ENCODE results near the gene DUSP14.
A peak's percentile ranks its signal among the peaks of the same experiment; 100 is the strongest.
"Not testable (repeated sequence)": the region's sequence is repeated elsewhere in the genome, so short reads cannot be mapped to it uniquely, and the experiment has no call there.

DUSP14 gene

GRCh38 chr17:37489197-37490001 is at the start of gene DUSP14:
Gene DUSP14, plus strand, starts transcription at chr17:37489891. Its CDS starts 22,382 bp downstream, at chr17:37512273.
- DNase-seq (ENCODE audit: low read depth in 3 of 3): peak; percentile 55 to 70 (median 64)

GRCh38 chr17:37440424-37440823 is 49.3 kb upstream of the DUSP14 start:
- DNase-seq (ENCODE audit: low read depth in 3 of 3): no peak

DNA sequence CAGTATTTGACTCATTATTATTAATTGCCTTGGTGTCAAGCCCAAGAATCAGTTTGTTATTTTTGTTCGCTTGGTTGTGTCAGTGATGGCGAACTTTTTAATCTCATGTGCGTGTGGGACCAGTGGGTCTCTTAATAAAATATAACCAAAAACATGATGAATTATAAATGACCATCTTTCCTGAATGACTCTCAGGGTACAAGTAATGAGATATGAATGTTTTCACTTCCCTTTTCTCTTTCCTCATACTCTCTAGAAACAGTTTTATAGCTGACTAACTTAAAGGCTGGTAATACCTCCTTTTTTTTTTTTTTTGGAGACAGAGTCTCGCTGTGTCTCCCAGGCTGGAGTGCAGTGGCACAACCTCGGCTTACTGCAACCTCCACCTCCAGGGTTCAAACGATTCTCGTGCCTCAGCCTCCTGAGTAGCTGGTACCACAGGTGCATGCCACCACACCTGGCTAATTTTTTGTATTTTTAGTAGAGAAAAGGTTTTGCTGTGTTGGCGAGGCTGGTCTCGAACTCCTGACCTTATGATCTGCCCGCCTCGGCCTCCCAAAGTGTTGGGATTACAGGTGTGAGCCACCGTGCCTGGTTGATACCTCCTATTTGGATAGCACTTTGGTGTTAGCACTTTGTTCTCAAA is 48.2 kb upstream of the DUSP14 start:
- DNase-seq (ENCODE audit: low read depth in 3 of 3): not testable (repeated sequence)

GRCh38 chr17:37446027-37446426 is 43.7 kb upstream of the DUSP14 start:
- DNase-seq (ENCODE audit: low read depth in 3 of 3): no peak

DNA sequence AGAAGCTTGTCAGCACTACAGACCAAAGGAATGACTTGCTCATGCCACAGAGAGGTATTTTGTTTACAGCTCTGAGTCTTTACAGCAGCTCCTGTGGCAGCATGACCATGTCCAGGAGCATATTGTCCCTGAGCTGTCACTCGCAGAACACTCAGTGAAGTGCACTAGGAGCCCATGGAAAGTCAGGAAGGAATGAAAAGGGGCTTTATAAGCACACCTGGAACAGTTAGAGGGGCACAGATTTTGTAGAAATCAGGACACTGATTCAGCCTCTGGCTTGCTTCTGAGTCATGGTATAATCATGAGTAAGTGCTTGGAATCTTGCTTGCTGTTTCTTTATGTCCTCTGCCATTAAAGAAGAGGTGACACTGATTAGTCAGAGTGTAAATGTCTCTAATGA is 42.0 kb upstream of the DUSP14 start:
- DNase-seq (ENCODE audit: low read depth in 3 of 3): no peak

DNA sequence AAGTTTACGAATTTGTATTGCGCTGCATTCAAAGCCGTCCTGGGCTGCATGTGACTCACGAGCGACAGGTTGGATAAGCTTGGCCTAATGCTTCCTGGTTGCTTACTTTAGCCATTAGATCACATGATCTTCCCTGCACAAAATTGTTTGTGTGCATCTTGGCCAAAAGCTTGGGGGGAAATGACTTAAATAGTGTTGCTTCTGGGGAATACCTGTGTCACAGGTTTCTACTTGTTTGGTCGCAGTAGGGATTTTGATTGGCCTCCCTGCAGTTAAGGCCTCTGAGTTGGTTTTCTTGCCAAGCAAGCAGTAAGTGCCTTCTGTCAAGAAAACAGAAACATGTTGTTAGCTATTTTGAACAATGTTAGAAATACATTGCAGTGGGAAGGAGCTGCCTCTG is 39.6 kb upstream of the DUSP14 start:
- DNase-seq (ENCODE audit: low read depth in 3 of 3): no peak

- DNase-seq (ENCODE audit: low read depth in 3 of 3): not testable (repeated sequence)
Observed at GRCh38 chr17:37457801-37458200, 31.9 kb upstream of the DUSP14 start.

GRCh38 chr17:37458805-37459204 is 30.9 kb upstream of the DUSP14 start:
- no peak for DNase-seq (ENCODE audit: low read depth in 3 of 3)

GRCh38 chr17:37461668-37462067 is 28.0 kb upstream of the DUSP14 start:
- no peak for DNase-seq (ENCODE audit: low read depth in 3 of 3)

DNA sequence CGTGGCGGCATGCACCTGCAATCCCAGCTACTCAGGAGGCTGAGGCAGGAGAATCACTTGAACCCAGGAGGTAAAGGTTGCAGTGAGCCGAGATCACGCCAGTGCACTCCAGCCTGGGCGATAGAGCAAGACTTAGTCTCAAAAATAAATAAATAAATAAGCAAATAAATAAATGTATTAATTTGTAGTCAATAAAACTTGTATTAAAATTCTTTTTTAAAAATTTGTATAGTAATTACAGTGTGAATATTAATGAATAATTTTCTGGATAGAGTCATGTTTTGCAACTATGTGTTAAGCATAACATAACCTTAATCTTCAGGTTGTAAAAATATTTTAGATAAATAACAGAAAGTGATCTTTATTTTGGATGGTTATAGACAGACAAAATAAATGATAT is 27.2 kb upstream of the DUSP14 start:
- no peak for DNase-seq (ENCODE audit: low read depth in 3 of 3)

DNA sequence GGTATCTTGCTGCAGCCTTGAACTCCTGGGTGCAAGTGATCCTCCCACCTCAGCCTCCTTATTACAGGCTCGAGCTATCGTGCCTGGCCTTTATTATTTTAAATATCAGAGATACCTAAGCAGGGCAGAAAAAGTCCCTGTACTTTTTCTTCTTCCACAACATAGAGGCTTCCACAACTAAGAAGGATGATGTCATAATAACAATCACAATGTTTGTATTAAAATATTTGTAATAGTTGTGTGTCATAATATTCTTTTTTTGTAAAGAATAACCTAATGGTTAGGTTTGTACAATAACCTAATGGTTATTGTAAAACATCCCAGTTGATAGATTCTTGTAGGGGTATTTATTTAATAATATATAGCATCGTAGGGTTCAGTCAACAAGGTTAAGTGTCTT is 26.7 kb upstream of the DUSP14 start:
- DNase-seq (ENCODE audit: low read depth in 3 of 3): no peak

DNA sequence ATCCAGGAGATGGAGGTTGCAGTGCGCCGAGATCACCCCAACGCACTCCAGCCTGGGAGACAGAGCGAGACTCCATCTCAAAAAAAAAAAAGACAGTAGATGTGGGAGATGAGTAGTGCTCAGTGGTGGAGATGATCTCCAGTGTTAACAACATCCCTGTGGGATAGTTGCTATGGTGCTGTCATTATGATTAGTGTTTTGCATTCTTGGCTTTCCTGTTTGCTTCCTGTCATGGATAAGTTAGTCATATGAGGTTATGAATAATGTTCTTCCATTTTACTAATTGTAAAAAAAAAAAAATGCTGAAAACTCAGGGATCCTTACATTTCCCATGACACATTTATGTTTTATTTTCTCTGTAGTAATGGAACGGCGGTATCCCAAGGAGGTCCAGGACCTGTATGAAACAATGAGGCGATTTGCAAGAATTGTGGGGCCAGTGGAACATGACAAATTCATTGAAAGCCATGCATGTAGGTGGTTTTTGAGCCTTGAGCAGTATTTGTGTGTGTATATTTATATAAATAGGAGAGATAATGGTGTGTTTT is 24.5 kb upstream of the DUSP14 start:
- DNase-seq (ENCODE audit: low read depth in 3 of 3): no peak

- DNase-seq (ENCODE audit: low read depth in 3 of 3): no peak
Observed at GRCh38 chr17:37466471-37466870, 23.2 kb upstream of the DUSP14 start.

DNA sequence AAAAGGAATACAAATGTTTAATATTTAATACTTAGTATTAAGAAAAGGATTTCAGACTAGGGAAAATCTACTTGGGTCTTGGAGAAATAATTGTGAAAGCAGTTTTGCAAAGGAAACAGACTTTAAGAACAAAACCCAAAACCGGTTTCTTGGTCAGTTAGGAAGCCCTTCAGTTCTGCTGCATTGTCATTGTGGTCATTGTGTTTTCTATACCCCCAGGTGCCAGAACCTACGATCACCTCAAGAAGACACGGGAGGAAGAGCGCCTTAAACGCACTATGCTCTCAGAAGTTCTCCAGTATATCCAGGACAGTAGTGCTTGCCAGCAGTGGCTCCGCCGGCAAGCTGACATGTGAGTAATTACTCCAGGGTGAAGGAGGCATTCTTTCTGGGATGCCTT is 19.5 kb upstream of the DUSP14 start:
- DNase-seq (ENCODE audit: low read depth in 3 of 3): no peak

DNA sequence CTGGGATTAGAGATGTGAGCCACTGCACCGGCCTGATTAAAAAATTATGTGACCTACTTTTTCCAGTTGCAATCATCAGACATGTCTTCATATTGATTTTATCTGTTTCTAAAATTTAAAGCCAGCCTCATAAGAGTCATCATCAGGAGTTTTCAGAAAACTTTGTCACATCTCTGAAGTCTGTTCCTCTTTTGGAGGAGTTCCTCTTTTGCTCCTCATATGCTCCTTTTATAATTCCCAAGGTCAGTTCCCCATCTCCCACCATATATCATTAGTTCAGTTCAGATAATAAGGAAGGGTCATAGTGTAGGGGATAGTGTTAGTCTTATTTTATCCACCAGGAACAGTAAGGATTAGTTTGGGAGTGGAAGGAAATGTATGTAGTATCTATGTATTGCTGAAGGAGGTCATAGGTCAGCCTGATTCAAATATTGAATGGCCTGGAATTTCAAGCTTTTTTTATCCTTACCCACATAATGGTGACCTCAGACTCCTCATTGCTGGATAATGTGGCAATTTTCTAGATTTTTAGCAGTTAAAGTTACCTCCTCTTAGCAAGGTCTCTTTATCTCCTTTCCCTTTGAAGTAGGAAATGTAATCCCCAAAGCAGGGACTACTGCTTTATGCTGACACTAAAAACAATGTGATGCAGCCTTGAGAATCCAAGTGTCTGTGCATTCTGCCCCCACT is 13.8 kb upstream of the DUSP14 start:
- no peak for DNase-seq (ENCODE audit: low read depth in 3 of 3)

DNA sequence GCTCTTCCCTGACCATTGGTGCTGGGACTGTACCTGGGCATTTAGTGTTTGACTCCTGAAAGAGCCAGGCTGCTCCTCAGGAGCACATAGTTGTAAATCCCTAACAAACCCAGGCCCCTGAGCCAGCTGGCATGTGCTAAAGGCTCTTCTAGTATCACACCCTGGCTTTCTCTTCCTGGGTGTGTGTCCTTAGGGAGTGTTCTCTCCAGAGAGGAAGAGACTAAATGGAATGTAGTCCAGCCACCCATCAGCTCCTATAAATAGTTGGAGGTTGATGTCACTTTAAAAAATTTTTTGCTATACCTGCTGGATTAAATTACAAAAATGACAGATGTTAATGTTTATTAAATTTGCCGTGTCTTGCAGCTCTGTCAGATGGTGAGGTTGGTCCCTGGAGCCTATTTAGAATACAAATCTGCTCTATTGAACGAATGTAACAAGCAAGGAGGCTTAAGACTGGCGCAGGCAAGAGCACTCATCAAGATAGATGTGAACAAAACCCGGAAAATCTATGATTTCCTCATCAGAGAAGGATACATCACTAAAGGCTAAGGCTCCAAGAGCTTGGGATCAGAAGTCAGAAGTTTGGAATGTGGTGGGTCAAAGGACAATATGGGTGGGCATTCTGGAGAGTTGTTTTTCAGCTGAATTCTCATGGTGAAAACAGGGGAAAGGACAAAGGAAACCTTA is 13.1 kb upstream of the DUSP14 start:
- no peak for DNase-seq (ENCODE audit: low read depth in 3 of 3)

DNA sequence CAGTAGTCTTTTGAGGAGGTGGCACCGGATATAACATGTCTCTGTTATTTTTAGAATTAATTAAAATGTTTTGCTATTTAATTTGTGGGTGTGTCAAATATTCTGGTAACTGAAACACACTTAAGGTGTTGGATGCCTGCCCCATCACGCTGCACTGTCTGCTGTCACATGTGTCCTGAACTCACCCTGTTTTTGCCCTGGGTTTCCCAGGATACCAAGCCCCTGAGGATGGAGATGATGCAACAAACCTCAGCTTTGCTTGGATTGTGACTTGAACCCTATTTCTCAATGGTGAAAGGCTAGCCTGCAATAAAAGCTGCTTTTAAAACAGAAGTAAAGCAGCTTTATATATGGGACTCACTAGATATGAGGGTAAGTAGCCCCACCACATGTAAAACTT is 11.5 kb upstream of the DUSP14 start:
- DNase-seq (ENCODE audit: low read depth in 3 of 3): no peak

DNA sequence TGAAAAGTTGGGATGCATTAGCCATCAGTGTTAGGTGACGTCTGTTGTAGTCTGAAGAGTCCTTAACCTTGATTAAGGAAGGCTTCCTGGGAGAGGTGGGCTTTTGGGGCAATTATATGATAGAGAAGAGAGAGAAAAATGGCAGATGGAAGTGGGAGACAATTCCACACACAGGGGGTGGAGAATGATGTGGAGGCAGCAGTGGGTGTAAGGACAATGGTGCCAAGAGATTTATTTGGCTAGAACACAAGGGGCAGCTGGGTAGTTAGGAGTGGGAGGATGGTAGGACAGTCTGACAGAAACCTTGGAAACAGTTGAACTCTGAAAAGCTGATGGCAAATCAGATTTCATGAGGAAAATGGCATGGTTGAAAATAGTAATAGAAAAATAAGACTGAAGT is 10.7 kb upstream of the DUSP14 start:
- DNase-seq (ENCODE audit: low read depth in 3 of 3): no peak

- no peak for DNase-seq (ENCODE audit: low read depth in 3 of 3)
Observed at GRCh38 chr17:37480427-37480826, 9.3 kb upstream of the DUSP14 start.

DNA sequence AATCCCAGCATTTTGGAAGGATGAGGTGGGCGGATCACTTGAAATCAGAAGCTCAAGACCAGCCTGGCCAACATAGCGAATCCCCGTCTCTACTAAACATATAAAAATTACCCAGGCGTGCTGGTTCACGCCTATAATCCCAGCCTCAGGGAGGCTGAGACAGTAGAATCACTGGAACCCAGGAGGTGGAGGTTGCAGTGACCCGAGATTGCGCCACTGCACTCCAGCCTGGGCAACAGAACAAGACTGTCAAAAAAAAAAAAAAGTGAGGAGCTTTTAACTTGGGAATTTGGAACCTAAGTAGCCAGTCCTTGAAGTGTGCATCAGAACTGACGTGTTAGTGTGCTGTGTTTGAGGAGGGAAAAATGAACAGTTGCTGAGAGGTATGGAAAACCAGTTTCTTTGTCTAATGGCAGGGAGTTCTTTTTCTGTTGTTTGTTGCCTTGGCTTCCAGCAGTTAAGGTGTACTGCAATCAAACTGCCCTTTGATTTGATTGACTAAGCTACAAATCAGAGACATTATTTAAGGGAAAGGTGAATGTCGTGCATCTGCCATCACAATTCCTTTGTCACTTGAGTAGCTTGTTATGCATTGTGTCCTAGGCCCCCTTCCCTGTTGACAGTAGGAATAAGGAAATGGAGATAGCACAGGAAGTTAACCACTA is 8.6 kb upstream of the DUSP14 start:
- no peak for DNase-seq (ENCODE audit: low read depth in 3 of 3)

DNA sequence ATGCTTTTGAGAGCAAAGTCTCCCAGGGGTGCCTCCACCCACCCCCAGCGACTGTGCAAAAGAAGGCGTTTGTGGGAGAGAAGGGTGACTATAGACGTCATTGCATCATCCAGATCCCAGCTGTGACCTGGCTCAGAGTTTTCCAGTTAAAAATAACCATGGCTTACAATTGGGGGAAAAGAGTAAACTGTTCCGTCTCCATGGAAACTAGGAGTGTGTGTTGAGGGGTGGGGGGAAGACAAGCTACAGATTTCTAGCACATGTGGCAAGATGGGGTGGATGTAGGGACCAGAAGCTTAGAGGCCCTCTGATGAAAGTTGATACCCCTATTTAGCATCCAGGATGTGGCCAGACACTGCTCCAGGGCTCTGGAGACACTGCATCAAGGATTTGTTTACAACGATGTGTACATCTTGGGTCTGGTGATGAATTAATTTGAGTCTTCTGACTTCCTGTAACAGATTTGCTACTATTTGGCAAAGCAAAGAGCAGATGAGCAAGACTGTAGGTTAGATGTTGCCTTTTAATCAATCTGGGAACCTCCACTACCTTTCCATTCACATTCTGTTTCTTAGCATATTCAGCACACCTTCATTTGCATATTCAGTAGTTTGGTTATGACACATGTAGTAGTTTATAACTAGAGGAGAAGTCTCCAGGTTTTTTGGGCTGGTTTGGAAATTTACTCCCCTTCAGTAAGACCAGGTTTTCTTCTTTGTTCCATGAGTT is 6.2 kb upstream of the DUSP14 start:
- DNase-seq (ENCODE audit: low read depth in 3 of 3): no peak

Data from stimulated activated CD4-positive, alpha-beta T cell treated with anti-CD3 and anti-CD28 coated beads, TNF-alpha, amount 100 ng/mL, for 48 hours (primary cell).